K562 (cell line): ENCODE measurements around the gene RITA1. TPM values are rescaled to one million over a fixed set of nuclear protein-coding genes. Genes with fewer than 3 reads are reported as not detected.

ENCODE experiments used
- ARID2 ChIP-seq: fragments of 450-650 bp; IDR thresholded peaks from 2 replicates; pipeline ENCODE4 v1.6.1; 2017; ENCODE audit warnings: antibody characterized with exemption, mild to moderate bottlenecking
- FOXP1 ChIP-seq: sonication (generic); formaldehyde crosslinking; IDR thresholded peaks from 2 replicates; pipeline ENCODE4 v1.8.0; 2022; ENCODE audit warnings: mild to moderate bottlenecking, missing genetic modification reagents
- LCOR ChIP-seq: sonication (generic); formaldehyde crosslinking; IDR thresholded peaks from 2 replicates; pipeline ENCODE4 v1.8.0; 2022; ENCODE audit warnings: mild to moderate bottlenecking, missing genetic modification reagents
- MAZ ChIP-seq, 2 experiments: fragments of 450-650 bp in 1 of 2; sonication (generic) in 1 of 2; formaldehyde crosslinking; IDR thresholded peaks in 1 of 2; conservative IDR thresholded peaks in 1 of 2; 2 replicates each; pipeline versions ENCODE4 v1.4.0 to v1.5.0; 2020; ENCODE audit warnings: mild to moderate bottlenecking in 1 of 2, missing genetic modification reagents in 1 of 2
- MTA3 ChIP-seq: fragments of 450-650 bp; formaldehyde crosslinking; IDR thresholded peaks from 2 replicates; pipeline ENCODE4 v1.6.1; 2017; ENCODE audit warnings: mild to moderate bottlenecking, borderline replicate concordance
- TBL1XR1 ChIP-seq, 2 experiments: IDR thresholded peaks; 2 replicates each; pipeline ENCODE4 v1.6.1; 2012; ENCODE audit warnings: improper control_type of control experiment in 2 of 2, low read length in 2 of 2, mild to moderate bottlenecking in 1 of 2
- XRCC5 ChIP-seq: fragments of 200-400 bp; formaldehyde crosslinking; IDR thresholded peaks from 2 replicates; pipeline ENCODE4 v1.6.1; 2017; ENCODE audit warnings: low read depth, mild to moderate bottlenecking, low read length
- polyA plus RNA-seq, 8 experiments: library from polyadenylated mRNA; depleted of rRNA in 4 of 8; stranded (reverse) in 5 of 8; unstranded in 3 of 8; fragments of >200 nt; fragmentation: Nextera tagmentation in 2 of 8; fragmentation: Illumina TruSeq in 1 of 8; extraction: Ambion mirVana in 2 of 8; extraction: Trizol in 1 of 8; gene quantifications; 2 replicates each; pipeline versions ENCODE4 v1.2.1 to v1.2.3, GENCODE V29; 2011 to 2014; ENCODE audit warnings: inconsistent platforms in 1 of 8, missing spikeins in 1 of 8
- total RNA-seq, 7 experiments: library from RNA; depleted of rRNA in 6 of 7; stranded (reverse); fragments of >200 nt in 6 of 7; fragmentation: Illumina TruSeq in 2 of 7; extraction: Trizol in 2 of 7; gene quantifications; 2 replicates each; pipeline versions ENCODE4 v1.2.1 to v1.2.3, GENCODE V29; 2011 to 2021; ENCODE audit warnings: low replicate concordance in 1 of 7
- TF ChIP-seq, protein P1 (sequence below): fragments of 450-650 bp; IDR thresholded peaks from 2 replicates; pipeline ENCODE4 v1.6.1; 2016; ENCODE audit warnings: mild to moderate bottlenecking, moderate library complexity
- TF ChIP-seq, protein P2 (sequence below): sonication (generic); formaldehyde crosslinking; IDR thresholded peaks from 2 replicates; pipeline ENCODE4 v1.8.1; 2023; ENCODE audit warnings: missing genetic modification reagents, mild to moderate bottlenecking, borderline replicate concordance

The RITA1 gene
- total and polyA plus RNA-seq, 9 of the 15 experiments (the other 6 are each of a cell fraction or from before 2014, with no cell fraction given): 2.8 to 40.4 (median 18.0) TPM

DNA sequence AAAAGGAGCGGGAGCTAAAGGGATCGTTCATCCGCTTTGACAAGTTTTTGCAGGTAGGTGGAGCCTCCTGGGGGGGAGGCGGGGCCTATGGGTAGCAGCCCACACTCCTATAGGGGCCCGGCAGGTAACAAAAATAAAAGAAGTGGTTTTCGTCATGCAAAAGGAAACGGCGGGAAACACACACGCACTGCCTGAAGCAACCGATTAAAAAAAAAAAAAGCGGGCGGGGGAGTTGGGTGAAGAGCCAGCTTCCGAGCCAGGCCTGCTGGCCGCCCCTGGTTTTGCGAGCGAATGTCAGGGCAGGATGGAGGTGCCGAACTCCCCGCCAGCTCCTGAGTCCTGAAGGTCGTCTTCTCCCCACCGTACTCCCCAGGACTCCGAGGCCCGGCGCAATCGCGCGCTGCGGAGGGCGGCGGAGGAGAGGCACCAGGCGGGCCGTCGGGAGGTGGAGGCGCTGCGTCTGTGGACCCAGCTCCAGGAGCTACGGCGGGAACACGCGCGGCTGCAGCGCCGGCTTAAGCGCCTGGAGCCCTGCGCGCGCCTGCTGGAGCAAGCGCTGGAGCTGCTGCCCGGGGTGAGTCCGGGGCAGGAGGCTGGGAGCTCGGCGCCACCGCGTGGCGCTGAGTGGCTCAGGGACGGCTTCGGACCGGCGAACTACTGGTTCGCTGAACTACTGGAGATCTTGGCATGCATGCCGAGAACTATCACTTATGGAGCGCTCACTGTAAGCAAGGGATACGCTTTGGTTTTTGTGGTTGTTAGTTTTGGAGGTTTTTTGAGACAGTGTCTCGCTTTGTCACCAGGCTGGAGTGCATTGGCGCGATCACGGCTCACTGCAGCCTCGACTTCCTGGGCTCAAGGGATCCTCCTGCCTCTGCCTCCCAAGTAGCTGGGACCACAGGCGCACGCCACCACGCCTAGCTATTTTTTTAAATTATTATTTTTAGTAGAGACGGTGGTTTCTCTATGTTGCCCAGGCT is 32.4 kb upstream of the RITA1 start (continued):
- TF ChIP-seq, protein P1, sequence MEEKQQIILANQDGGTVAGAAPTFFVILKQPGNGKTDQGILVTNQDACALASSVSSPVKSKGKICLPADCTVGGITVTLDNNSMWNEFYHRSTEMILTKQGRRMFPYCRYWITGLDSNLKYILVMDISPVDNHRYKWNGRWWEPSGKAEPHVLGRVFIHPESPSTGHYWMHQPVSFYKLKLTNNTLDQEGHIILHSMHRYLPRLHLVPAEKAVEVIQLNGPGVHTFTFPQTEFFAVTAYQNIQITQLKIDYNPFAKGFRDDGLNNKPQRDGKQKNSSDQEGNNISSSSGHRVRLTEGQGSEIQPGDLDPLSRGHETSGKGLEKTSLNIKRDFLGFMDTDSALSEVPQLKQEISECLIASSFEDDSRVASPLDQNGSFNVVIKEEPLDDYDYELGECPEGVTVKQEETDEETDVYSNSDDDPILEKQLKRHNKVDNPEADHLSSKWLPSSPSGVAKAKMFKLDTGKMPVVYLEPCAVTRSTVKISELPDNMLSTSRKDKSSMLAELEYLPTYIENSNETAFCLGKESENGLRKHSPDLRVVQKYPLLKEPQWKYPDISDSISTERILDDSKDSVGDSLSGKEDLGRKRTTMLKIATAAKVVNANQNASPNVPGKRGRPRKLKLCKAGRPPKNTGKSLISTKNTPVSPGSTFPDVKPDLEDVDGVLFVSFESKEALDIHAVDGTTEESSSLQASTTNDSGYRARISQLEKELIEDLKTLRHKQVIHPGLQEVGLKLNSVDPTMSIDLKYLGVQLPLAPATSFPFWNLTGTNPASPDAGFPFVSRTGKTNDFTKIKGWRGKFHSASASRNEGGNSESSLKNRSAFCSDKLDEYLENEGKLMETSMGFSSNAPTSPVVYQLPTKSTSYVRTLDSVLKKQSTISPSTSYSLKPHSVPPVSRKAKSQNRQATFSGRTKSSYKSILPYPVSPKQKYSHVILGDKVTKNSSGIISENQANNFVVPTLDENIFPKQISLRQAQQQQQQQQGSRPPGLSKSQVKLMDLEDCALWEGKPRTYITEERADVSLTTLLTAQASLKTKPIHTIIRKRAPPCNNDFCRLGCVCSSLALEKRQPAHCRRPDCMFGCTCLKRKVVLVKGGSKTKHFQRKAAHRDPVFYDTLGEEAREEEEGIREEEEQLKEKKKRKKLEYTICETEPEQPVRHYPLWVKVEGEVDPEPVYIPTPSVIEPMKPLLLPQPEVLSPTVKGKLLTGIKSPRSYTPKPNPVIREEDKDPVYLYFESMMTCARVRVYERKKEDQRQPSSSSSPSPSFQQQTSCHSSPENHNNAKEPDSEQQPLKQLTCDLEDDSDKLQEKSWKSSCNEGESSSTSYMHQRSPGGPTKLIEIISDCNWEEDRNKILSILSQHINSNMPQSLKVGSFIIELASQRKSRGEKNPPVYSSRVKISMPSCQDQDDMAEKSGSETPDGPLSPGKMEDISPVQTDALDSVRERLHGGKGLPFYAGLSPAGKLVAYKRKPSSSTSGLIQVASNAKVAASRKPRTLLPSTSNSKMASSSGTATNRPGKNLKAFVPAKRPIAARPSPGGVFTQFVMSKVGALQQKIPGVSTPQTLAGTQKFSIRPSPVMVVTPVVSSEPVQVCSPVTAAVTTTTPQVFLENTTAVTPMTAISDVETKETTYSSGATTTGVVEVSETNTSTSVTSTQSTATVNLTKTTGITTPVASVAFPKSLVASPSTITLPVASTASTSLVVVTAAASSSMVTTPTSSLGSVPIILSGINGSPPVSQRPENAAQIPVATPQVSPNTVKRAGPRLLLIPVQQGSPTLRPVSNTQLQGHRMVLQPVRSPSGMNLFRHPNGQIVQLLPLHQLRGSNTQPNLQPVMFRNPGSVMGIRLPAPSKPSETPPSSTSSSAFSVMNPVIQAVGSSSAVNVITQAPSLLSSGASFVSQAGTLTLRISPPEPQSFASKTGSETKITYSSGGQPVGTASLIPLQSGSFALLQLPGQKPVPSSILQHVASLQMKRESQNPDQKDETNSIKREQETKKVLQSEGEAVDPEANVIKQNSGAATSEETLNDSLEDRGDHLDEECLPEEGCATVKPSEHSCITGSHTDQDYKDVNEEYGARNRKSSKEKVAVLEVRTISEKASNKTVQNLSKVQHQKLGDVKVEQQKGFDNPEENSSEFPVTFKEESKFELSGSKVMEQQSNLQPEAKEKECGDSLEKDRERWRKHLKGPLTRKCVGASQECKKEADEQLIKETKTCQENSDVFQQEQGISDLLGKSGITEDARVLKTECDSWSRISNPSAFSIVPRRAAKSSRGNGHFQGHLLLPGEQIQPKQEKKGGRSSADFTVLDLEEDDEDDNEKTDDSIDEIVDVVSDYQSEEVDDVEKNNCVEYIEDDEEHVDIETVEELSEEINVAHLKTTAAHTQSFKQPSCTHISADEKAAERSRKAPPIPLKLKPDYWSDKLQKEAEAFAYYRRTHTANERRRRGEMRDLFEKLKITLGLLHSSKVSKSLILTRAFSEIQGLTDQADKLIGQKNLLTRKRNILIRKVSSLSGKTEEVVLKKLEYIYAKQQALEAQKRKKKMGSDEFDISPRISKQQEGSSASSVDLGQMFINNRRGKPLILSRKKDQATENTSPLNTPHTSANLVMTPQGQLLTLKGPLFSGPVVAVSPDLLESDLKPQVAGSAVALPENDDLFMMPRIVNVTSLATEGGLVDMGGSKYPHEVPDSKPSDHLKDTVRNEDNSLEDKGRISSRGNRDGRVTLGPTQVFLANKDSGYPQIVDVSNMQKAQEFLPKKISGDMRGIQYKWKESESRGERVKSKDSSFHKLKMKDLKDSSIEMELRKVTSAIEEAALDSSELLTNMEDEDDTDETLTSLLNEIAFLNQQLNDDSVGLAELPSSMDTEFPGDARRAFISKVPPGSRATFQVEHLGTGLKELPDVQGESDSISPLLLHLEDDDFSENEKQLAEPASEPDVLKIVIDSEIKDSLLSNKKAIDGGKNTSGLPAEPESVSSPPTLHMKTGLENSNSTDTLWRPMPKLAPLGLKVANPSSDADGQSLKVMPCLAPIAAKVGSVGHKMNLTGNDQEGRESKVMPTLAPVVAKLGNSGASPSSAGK: peak; percentile 89
- TF ChIP-seq TBL1XR1 (IDR thresholded peaks at IDR 0.05; ENCODE audit: low read length in 2 of 2) (no peak), MAZ (CRISPR knock-in tag; conservative IDR thresholded peaks at IDR 0.05 in 1 of 2, IDR thresholded peaks at IDR 0.05 in 1 of 2) (peak; percentile 45 to 76; a peak in 2 of 4 replicates), MTA3 (0 out of 2 replicates have a peak, but pooled peaks have one; percentile 56), LCOR (CRISPR knock-in tag) (no peak), XRCC5 (peak; percentile 58; the same call in 1 of the 2 replicates), ARID2 (peak; percentile 54; the same call in 1 of the 2 replicates), FOXP1 (CRISPR knock-in tag) (peak; percentile 99)
- TF ChIP-seq, protein P2, sequence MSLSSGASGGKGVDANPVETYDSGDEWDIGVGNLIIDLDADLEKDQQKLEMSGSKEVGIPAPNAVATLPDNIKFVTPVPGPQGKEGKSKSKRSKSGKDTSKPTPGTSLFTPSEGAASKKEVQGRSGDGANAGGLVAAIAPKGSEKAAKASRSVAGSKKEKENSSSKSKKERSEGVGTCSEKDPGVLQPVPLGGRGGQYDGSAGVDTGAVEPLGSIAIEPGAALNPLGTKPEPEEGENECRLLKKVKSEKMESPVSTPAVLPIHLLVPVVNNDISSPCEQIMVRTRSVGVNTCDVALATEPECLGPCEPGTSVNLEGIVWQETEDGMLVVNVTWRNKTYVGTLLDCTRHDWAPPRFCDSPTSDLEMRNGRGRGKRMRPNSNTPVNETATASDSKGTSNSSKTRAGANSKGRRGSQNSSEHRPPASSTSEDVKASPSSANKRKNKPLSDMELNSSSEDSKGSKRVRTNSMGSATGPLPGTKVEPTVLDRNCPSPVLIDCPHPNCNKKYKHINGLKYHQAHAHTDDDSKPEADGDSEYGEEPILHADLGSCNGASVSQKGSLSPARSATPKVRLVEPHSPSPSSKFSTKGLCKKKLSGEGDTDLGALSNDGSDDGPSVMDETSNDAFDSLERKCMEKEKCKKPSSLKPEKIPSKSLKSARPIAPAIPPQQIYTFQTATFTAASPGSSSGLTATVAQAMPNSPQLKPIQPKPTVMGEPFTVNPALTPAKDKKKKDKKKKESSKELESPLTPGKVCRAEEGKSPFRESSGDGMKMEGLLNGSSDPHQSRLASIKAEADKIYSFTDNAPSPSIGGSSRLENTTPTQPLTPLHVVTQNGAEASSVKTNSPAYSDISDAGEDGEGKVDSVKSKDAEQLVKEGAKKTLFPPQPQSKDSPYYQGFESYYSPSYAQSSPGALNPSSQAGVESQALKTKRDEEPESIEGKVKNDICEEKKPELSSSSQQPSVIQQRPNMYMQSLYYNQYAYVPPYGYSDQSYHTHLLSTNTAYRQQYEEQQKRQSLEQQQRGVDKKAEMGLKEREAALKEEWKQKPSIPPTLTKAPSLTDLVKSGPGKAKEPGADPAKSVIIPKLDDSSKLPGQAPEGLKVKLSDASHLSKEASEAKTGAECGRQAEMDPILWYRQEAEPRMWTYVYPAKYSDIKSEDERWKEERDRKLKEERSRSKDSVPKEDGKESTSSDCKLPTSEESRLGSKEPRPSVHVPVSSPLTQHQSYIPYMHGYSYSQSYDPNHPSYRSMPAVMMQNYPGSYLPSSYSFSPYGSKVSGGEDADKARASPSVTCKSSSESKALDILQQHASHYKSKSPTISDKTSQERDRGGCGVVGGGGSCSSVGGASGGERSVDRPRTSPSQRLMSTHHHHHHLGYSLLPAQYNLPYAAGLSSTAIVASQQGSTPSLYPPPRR (CRISPR knock-in tag): no peak
